Tibial nerve (tissue), 4 donors: Measurements from ENCODE around the gene KLF3. TPM values are rescaled to one million over a fixed set of nuclear protein-coding genes. Genes with fewer than 3 reads are reported as not detected.
A peak's percentile ranks its signal among the peaks of the same experiment; 100 is the strongest.

Source experiments
- DNase-seq, 2 donors: peaks; one replicate each; pipeline ENCODE4 v3.0.0-alpha.2; 2019; ENCODE audit warnings: low spot score in 2 of 2
- H3K27ac ChIP-seq, 4 donors: fragments of 200-600 bp; sonication (generic) in 3 of 4; one replicate each; pipeline ENCODE4 v1.5.1; 2017 to 2019; ENCODE audit warnings: mild to moderate bottlenecking in 1 of 4
- H3K27me3 ChIP-seq, 2 donors: fragments of 200-600 bp; sonication (generic) in 1 of 2; one replicate each; pipeline versions ENCODE4 v1.5.1 to v1.6.0; 2017 to 2019
- H3K36me3 ChIP-seq, 3 donors: fragments of 200-600 bp; sonication (generic); one replicate each; pipeline ENCODE4 v1.5.1; 2018 to 2019
- H3K4me1 ChIP-seq, 4 donors: fragments of 200-600 bp; sonication (generic) in 3 of 4; one replicate each; pipeline ENCODE4 v1.5.1; 2017 to 2019
- H3K4me3 ChIP-seq, 4 donors: fragments of 200-600 bp; sonication (generic) in 3 of 4; one replicate each; pipeline ENCODE4 v1.5.1; 2017 to 2019; ENCODE audit warnings: mild to moderate bottlenecking in 1 of 4, moderate library complexity in 1 of 4
- H3K9me3 ChIP-seq, 4 donors: fragments of 200-600 bp; sonication (generic) in 3 of 4; one replicate each; pipeline ENCODE4 v1.5.1; 2017 to 2019
- CTCF ChIP-seq, 5 experiments: fragments of 200-600 bp in 3 of 5; fragments of 450-650 bp in 2 of 5; sonication (generic) in 3 of 5; IDR thresholded peaks; one replicate each; pipeline ENCODE4 v1.5.1; 2016 to 2019; ENCODE audit warnings: antibody characterized with exemption in 5 of 5, mild to moderate bottlenecking in 3 of 5, moderate library complexity in 2 of 5
- EP300 ChIP-seq, 2 donors: sonication (generic); formaldehyde crosslinking; IDR thresholded peaks; one replicate each; pipeline ENCODE4 v1.6.1; 2017; ENCODE audit warnings: antibody characterized with exemption in 2 of 2, mild to moderate bottlenecking in 1 of 2
- POLR2A ChIP-seq, 2 donors: fragments of 450-650 bp; IDR thresholded peaks; one replicate each; pipeline ENCODE4 v1.6.1; 2017; ENCODE audit warnings: antibody characterized with exemption in 2 of 2, mild to moderate bottlenecking in 2 of 2, moderate library complexity in 2 of 2
- WGBS, 2 donors: methylation state at CpG; one replicate each; pipeline ENCODE4 v1.1.5; 2018; 5-methylcytosine and 5-hydroxymethylcytosine counted together
- total RNA-seq, 4 donors: library from RNA; depleted of rRNA; stranded (reverse); fragments of >200 nt; gene quantifications; one replicate each; pipeline ENCODE4 v1.1.0, GENCODE V29; 2016

The KLF3 gene
- total RNA-seq, 4 donors from 2014 or later = 36.3 to 70.1 (median 38.4) TPM

- Histone ChIP-seq H3K27me3 (no peaks in the 10 kb centered on the region), H3K4me3 (no peak overlapping the region), H3K4me1 (peaks cover 0 to 99% (median 58%) of the 10 kb centered on the region in 4 donors), H3K36me3 (peaks cover 0 to 21% (median 0%) of the 10 kb centered on the region in 3 donors), H3K9me3 (no peaks in the 10 kb centered on the region), H3K27ac (peak overlapping the region in 2 of 4 donors; percentile 53 to 59)
- TF ChIP-seq CTCF (IDR thresholded peaks at IDR 0.05) (no peak), POLR2A (IDR thresholded peaks at IDR 0.05) (no peak), EP300 (IDR thresholded peaks at IDR 0.05) (no peak)
- DNase-seq = no peak
- 74 to 77% methylated on average over 5 of the region's 5 CpGs for WGBS, 2 donors
Measured at GRCh38 chr4:38682336-38682735, 18.3 kb downstream of the KLF3 start.

- Histone ChIP-seq H3K9me3 (no peaks in the 10 kb centered on the region), H3K36me3 (peaks cover 0 to 22% (median 0%) of the 10 kb centered on the region in 3 donors), H3K27ac (peak overlapping the region in 2 of 4 donors; percentile 53 to 59), H3K4me1 (peaks cover 0 to 99% (median 53%) of the 10 kb centered on the region in 4 donors), H3K27me3 (no peaks in the 10 kb centered on the region), H3K4me3 (no peak overlapping the region)
- no peak for DNase-seq
- WGBS, 2 donors = 55 to 63% methylated on average over 3 of the region's 3 CpGs
- no peak for TF ChIP-seq EP300 (IDR thresholded peaks at IDR 0.05)
- TF ChIP-seq CTCF (IDR thresholded peaks at IDR 0.05) = no peak
- TF ChIP-seq POLR2A (IDR thresholded peaks at IDR 0.05) = no peak
Measured at GRCh38 chr4:38683276-38683675, 19.3 kb downstream of the KLF3 start.

GRCh38 chr4:38684271-38684670, 20.3 kb downstream of the KLF3 start:
- no peak for TF ChIP-seq EP300 (IDR thresholded peaks at IDR 0.05)
- TF ChIP-seq POLR2A (IDR thresholded peaks at IDR 0.05) = no peak
- no peak for TF ChIP-seq CTCF (IDR thresholded peaks at IDR 0.05)
- Histone ChIP-seq H3K36me3 (peaks cover 0 to 31% (median 8%) of the 10 kb centered on the region in 3 donors), H3K4me1 (peaks cover 0 to 97% (median 47%) of the 10 kb centered on the region in 4 donors), H3K4me3 (no peak overlapping the region), H3K27me3 (no peaks in the 10 kb centered on the region), H3K9me3 (no peaks in the 10 kb centered on the region), H3K27ac (peak overlapping the region in 1 of 4 donors; percentile 50)
- WGBS, 2 donors = 71 to 79% methylated on average over 2 of the region's 2 CpGs
- DNase-seq = no peak

- no peak for DNase-seq
- Histone ChIP-seq H3K27ac (peak overlapping the region in 3 of 4 donors; percentile 4 to 50 (median 44)), H3K4me1 (peaks cover 0 to 88% (median 47%) of the 10 kb centered on the region in 4 donors), H3K36me3 (peaks cover 0 to 41% (median 14%) of the 10 kb centered on the region in 3 donors), H3K4me3 (no peak overlapping the region), H3K9me3 (no peaks in the 10 kb centered on the region), H3K27me3 (no peaks in the 10 kb centered on the region)
- TF ChIP-seq CTCF (IDR thresholded peaks at IDR 0.05) (no peak), EP300 (IDR thresholded peaks at IDR 0.05) (no peak), POLR2A (IDR thresholded peaks at IDR 0.05) (no peak)
- 51 to 53% methylated on average over 8 of the region's 8 CpGs for WGBS, 2 donors
Measured at GRCh38 chr4:38684951-38685844, 21.2 kb downstream of the KLF3 start.

GRCh38 chr4:38686682-38687081, 22.7 kb downstream of the KLF3 start:
- 67 to 71% methylated on average over 3 of the region's 3 CpGs for WGBS, 2 donors
- H3K4me1 ChIP-seq = peaks cover 0 to 82% (median 40%) of the 10 kb centered on the region in 4 donors
- H3K36me3 ChIP-seq = peaks cover 0 to 42% (median 19%) of the 10 kb centered on the region in 3 donors
- H3K4me3 ChIP-seq = no peak overlapping the region
- no peak for TF ChIP-seq CTCF (IDR thresholded peaks at IDR 0.05)
- no peak for TF ChIP-seq EP300 (IDR thresholded peaks at IDR 0.05)
- no peak for TF ChIP-seq POLR2A (IDR thresholded peaks at IDR 0.05)
- peak overlapping the region in 1 of 4 donors; percentile 34 for H3K27ac ChIP-seq
- H3K9me3 ChIP-seq = no peaks in the 10 kb centered on the region
- no peak for DNase-seq
- H3K27me3 ChIP-seq = no peaks in the 10 kb centered on the region
